ENCODE results near the gene ATP9B. TPM values are rescaled to one million over a fixed set of nuclear protein-coding genes. Genes with fewer than 3 reads are reported as not detected.

The ATP9B gene
- total RNA-seq, 1 donor from 2014 or later, result 50.3 TPM

DNA sequence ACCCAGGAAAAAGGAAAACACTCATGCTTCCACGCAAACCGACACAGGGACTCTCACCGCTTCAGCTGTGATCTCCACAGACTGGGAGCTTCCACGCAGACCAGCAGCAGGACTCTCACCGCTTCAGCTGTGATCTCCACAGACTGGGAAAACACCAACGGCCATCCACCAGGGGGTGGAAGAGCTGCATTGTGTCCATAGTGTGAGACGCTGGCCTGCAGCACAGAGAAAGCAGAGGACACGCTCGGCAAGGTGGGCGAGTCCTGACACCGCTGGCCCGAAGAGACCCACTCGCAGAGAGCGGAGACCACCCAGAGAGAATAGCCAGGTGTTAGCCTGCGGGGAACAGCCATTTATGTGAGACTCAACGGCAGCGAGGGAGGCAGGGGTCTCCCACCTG is 284.1 kb downstream of the ATP9B start:
- H3K4me1 ChIP-seq, result no peaks in the 10 kb centered on the region
- intact Hi-C loops (cut with DNase I), result no loop called here
- H3K27me3 ChIP-seq, result no peaks in the 10 kb centered on the region
- peaks cover 0 to 21% of the 10 kb centered on the region in 2 donors for H3K36me3 ChIP-seq
- TF ChIP-seq, protein P1, sequence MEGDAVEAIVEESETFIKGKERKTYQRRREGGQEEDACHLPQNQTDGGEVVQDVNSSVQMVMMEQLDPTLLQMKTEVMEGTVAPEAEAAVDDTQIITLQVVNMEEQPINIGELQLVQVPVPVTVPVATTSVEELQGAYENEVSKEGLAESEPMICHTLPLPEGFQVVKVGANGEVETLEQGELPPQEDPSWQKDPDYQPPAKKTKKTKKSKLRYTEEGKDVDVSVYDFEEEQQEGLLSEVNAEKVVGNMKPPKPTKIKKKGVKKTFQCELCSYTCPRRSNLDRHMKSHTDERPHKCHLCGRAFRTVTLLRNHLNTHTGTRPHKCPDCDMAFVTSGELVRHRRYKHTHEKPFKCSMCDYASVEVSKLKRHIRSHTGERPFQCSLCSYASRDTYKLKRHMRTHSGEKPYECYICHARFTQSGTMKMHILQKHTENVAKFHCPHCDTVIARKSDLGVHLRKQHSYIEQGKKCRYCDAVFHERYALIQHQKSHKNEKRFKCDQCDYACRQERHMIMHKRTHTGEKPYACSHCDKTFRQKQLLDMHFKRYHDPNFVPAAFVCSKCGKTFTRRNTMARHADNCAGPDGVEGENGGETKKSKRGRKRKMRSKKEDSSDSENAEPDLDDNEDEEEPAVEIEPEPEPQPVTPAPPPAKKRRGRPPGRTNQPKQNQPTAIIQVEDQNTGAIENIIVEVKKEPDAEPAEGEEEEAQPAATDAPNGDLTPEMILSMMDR (IDR thresholded peaks at IDR 0.05), result no peak
- TF ChIP-seq POLR2AphosphoS5 (IDR thresholded peaks at IDR 0.05; ENCODE audit: insufficient read depth in 1 of 2, low read depth in 1 of 2), result no peak
- no peak for TF ChIP-seq POLR2A (IDR thresholded peaks at IDR 0.05)
- H3K4me3 ChIP-seq, result no peak overlapping the region
- H3K9me3 ChIP-seq, result no peaks in the 10 kb centered on the region
- DNase-seq (ENCODE audit: extremely low spot score in 2 of 2), result no peak
- H3K27ac ChIP-seq, result no peak overlapping the region

DNA sequence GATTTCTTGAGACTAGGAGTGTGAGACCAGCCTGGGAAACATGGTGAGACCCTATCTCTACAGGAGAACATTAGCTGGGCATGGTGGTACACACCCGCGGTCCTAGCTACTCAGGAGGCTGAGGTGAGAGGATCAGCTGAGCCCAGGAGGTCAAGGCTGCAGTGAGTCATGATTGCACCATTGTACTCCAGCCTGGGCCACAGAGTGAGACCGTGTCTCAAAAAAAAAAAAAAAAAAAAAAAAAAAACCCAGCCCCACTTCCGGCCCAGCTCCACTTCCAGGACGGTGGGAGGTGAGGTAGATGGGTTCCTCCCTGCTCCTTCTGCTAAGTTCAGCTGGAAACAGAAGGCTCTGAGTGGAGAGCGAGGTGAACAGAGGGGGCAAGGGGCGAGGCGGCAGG is 285.2 kb downstream of the ATP9B start:
- TF ChIP-seq POLR2A (IDR thresholded peaks at IDR 0.05), result no peak
- no peak for TF ChIP-seq POLR2AphosphoS5 (IDR thresholded peaks at IDR 0.05; ENCODE audit: insufficient read depth in 1 of 2, low read depth in 1 of 2)
- TF ChIP-seq, protein P1 (IDR thresholded peaks at IDR 0.05), result no peak
- intact Hi-C loops (cut with DNase I), result no loop called here
- H3K4me1 ChIP-seq, result no peaks in the 10 kb centered on the region
- no peak overlapping the region for H3K27ac ChIP-seq
- DNase-seq (ENCODE audit: extremely low spot score in 2 of 2), result no peak
- no peaks in the 10 kb centered on the region for H3K27me3 ChIP-seq
- H3K9me3 ChIP-seq, result no peaks in the 10 kb centered on the region
- no peak overlapping the region for H3K4me3 ChIP-seq
- H3K36me3 ChIP-seq, result peaks cover 0 to 20% of the 10 kb centered on the region in 2 donors

DNA sequence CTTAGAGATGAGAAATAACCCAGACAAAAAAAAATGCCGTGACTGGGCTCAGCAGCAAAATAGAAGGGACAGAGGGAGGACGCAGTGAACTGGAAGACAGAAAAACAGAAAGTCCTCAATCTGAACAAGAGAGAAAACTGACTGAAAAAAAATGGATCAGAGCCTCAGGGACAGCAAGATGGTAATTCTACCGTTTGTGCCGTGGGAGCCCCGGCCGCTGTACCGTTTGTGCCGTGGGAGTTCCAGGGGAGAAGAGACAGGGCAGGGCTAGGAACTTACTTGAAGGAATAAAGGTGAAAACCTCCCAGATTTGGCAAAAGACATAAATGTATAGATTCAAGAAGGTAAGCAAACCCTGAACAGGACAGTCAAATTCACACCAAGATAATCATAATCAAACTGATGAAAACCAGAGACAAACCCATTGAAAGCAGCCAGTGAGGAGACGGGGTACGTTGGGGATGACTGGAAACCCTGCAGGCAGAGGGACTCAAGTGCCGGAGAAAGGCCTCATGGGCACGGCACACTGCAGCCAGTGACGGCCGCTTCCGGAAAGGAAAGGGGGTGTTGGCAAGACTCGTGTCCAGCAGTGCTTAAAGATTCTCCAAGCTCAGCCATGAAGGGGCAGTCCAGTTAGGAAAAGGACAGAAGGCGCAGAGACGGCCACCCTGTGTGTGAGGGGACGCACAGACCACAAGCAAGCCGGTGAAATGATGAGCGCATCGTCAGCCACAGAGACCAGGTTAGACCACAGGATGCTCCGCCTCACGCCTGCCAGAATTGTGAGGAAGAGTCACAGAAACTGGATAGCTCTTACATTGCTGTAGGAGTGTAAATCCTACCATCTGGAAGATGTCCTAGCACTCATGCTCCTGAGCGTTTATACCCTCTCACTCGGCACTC is 286.5 kb downstream of the ATP9B start:
- H3K4me3 ChIP-seq, result no peak overlapping the region
- H3K9me3 ChIP-seq, result no peaks in the 10 kb centered on the region
- intact Hi-C loops (cut with DNase I), result no loop called here
- TF ChIP-seq, protein P1 (IDR thresholded peaks at IDR 0.05), result no peak
- TF ChIP-seq POLR2AphosphoS5 (IDR thresholded peaks at IDR 0.05; ENCODE audit: insufficient read depth in 1 of 2, low read depth in 1 of 2) (no peak), POLR2A (IDR thresholded peaks at IDR 0.05) (no peak)
- DNase-seq (ENCODE audit: extremely low spot score in 2 of 2), result peak in 1 of 2 donors; percentile 61
- no peaks in the 10 kb centered on the region for H3K4me1 ChIP-seq
- no peaks in the 10 kb centered on the region for H3K27me3 ChIP-seq
- H3K27ac ChIP-seq, result no peak overlapping the region
- H3K36me3 ChIP-seq, result peaks cover 0 to 25% of the 10 kb centered on the region in 2 donors

DNA sequence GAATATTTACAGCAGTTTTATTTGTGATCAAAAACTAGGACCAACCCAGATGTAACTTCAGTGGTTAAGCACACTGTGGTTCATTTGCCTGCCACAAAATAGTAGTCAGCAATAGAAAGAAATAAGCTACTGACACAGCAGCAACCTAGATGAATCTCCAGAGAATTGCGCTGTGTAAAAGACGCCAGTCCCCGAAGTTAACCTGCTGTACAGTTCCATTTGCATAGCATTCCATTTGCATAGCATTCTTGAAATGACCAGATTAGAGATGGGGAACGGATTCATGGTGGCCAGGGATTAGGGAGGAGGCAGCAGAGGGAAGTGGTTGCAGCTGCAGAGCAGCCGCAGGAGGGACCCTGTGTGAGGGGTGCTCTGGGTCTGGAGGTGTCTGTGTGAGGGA is 287.2 kb downstream of the ATP9B start:
- TF ChIP-seq POLR2AphosphoS5 (IDR thresholded peaks at IDR 0.05; ENCODE audit: insufficient read depth in 1 of 2, low read depth in 1 of 2) (no peak), POLR2A (IDR thresholded peaks at IDR 0.05) (no peak)
- TF ChIP-seq, protein P1 (IDR thresholded peaks at IDR 0.05), result no peak

DNA sequence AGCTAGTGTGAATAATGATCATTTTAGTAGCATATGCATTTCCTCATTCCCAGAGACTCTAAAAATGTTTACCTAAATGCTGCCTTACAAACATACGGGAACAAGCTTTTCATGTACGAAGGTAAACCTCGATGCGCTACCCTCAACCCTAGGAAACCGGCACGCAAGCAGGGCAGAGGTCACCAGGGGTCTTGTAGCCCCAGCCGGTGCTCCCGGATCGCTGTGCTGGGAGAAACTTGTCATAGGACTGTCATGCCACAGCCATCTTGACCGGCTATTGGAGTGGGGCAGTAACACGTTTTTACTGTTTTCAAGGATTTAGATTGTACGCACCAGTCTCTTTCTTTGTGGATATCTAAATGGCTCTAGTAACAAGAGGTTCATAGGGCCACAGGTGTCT is 291.7 kb downstream of the ATP9B start:
- H3K36me3 ChIP-seq, result peaks cover 0 to 32% of the 10 kb centered on the region in 2 donors

More for the DNA sequence above, 287.2 kb downstream of the ATP9B start:
- intact Hi-C loops (cut with DNase I), result no loop called here
- no peak overlapping the region for H3K4me3 ChIP-seq
- no peaks in the 10 kb centered on the region for H3K9me3 ChIP-seq
- H3K27me3 ChIP-seq, result no peaks in the 10 kb centered on the region
- no peak for DNase-seq (ENCODE audit: extremely low spot score in 2 of 2)
- H3K27ac ChIP-seq, result no peak overlapping the region
- H3K36me3 ChIP-seq, result peaks cover 0 to 25% of the 10 kb centered on the region in 2 donors
- H3K4me1 ChIP-seq, result no peaks in the 10 kb centered on the region

More for the DNA sequence above, 291.7 kb downstream of the ATP9B start:
- Histone ChIP-seq H3K27ac (no peak overlapping the region), H3K4me1 (no peaks in the 10 kb centered on the region), H3K4me3 (no peak overlapping the region), H3K27me3 (no peaks in the 10 kb centered on the region), H3K9me3 (no peaks in the 10 kb centered on the region)
- DNase-seq (ENCODE audit: extremely low spot score in 2 of 2), result no peak
- TF ChIP-seq, protein P1 (IDR thresholded peaks at IDR 0.05), result no peak
- no peak for TF ChIP-seq POLR2A (IDR thresholded peaks at IDR 0.05)
- TF ChIP-seq POLR2AphosphoS5 (IDR thresholded peaks at IDR 0.05; ENCODE audit: insufficient read depth in 1 of 2, low read depth in 1 of 2), result no peak
- intact Hi-C loops (cut with DNase I), result no loop called here

Measured in vagina (tissue), 2 donors.